PC-3 (cell line): ENCODE measurements around the gene NOL9.

Experiments
- EZH2 ChIP-seq: fragments of 300-600 bp; sonication (generic); IDR thresholded peaks from one replicate; pipeline ENCODE4 v1.6.1; 2017; ENCODE audit warnings: antibody characterized with exemption, mild to moderate bottlenecking, low read length; ENCODE audit not compliant: unreplicated experiment
- EZH2phosphoT487 ChIP-seq: fragments of 300-600 bp; sonication (generic); IDR thresholded peaks from 2 replicates; pipeline ENCODE4 v1.6.1; 2018; ENCODE audit warnings: mild to moderate bottlenecking, antibody characterized with exemption, low read length, borderline replicate concordance
- TF ChIP-seq, protein P1 (sequence below): fragments of 300-600 bp; sonication (generic); conservative IDR thresholded peaks from 2 replicates; pipeline ENCODE4 v1.5.1; 2017; ENCODE audit warnings: antibody characterized with exemption, low read depth, mild to moderate bottlenecking, low read length

DNA sequence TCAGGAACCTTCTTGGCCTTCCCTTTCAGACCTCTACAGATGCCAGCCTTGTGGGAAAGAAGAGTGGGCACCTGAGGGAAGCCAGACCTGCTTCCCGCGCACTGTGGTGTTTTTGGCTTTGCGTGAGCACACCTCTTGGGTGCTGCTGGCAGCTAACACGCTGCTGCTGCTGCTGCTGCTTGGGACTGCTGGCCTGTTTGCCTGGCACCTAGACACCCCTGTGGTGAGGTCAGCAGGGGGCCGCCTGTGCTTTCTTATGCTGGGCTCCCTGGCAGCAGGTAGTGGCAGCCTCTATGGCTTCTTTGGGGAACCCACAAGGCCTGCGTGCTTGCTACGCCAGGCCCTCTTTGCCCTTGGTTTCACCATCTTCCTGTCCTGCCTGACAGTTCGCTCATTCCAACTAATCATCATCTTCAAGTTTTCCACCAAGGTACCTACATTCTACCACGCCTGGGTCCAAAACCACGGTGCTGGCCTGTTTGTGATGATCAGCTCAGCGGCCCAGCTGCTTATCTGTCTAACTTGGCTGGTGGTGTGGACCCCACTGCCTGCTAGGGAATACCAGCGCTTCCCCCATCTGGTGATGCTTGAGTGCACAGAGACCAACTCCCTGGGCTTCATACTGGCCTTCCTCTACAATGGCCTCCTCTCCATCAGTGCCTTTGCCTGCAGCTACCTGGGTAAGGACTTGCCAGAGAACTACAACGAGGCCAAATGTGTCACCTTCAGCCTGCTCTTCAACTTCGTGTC, 24.5 kb upstream of the NOL9 start:
- TF ChIP-seq, protein P1, sequence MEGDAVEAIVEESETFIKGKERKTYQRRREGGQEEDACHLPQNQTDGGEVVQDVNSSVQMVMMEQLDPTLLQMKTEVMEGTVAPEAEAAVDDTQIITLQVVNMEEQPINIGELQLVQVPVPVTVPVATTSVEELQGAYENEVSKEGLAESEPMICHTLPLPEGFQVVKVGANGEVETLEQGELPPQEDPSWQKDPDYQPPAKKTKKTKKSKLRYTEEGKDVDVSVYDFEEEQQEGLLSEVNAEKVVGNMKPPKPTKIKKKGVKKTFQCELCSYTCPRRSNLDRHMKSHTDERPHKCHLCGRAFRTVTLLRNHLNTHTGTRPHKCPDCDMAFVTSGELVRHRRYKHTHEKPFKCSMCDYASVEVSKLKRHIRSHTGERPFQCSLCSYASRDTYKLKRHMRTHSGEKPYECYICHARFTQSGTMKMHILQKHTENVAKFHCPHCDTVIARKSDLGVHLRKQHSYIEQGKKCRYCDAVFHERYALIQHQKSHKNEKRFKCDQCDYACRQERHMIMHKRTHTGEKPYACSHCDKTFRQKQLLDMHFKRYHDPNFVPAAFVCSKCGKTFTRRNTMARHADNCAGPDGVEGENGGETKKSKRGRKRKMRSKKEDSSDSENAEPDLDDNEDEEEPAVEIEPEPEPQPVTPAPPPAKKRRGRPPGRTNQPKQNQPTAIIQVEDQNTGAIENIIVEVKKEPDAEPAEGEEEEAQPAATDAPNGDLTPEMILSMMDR = no peak
- TF ChIP-seq EZH2phosphoT487 = no peak
- TF ChIP-seq EZH2 = no peak
